OCI-LY7 (cell line): ENCODE results near the gene TMEM31. TPM values are rescaled to one million over a fixed set of nuclear protein-coding genes. Genes with fewer than 3 reads are reported as not detected.
"Not testable (repeated sequence)": the region's sequence is repeated elsewhere in the genome, so short reads cannot be mapped to it uniquely, and the experiment has no call there.

Experiments
- BruUV-seq: library from RNA; stranded (reverse); fragments of 400-500 nt; replicated peaks from 2 replicates; lab custom pipeline; 2021; lab: Mats Ljungman, UMichigan
- CTCF ChIA-PET: fragments of 300-600 bp; sonication (Branson Sonifier 250); formaldehyde crosslinking; loops from one replicate; lab custom pipeline; 2022; ENCODE audit warnings: antibody characterized with exemption; ENCODE audit not compliant: unreplicated experiment; lab: Charles Lee
- POLR2A ChIA-PET: fragments of 300-600 bp; sonication (Branson Sonifier 250); formaldehyde crosslinking; loops from one replicate; lab custom pipeline; 2022; ENCODE audit warnings: antibody characterized with exemption; lab: Charles Lee
- DNase-seq: peaks from one replicate; pipeline ENCODE4 v3.0.0-alpha.2; 2015; ENCODE audit warnings: low spot score
- H2AFZ ChIP-seq: fragments of 200-600 bp; sonication (generic), shearing (Covaris generic); 2 replicates; pipeline ENCODE4 v1.6.1; 2014; ENCODE audit warnings: mild to moderate bottlenecking, antibody characterized with exemption, low read length, moderate library complexity
- H3K27ac ChIP-seq: fragments of 200-600 bp; sonication (generic); 2 replicates; pipeline ENCODE4 v1.5.1; 2014; ENCODE audit warnings: mixed run types, low read depth, mild to moderate bottlenecking, moderate library complexity, low read length, inconsistent platforms; ENCODE audit not compliant: poor library complexity, severe bottlenecking
- H3K36me3 ChIP-seq: fragments of 200-600 bp; sonication (generic); 2 replicates; pipeline ENCODE4 v1.6.1; 2014; ENCODE audit warnings: mild to moderate bottlenecking, antibody characterized with exemption, low read length, moderate library complexity, mixed read lengths; ENCODE audit not compliant: insufficient read depth
- H3K4me1 ChIP-seq: fragments of 200-600 bp; sonication (generic); 2 replicates; pipeline ENCODE4 v1.5.1; 2014; ENCODE audit warnings: mild to moderate bottlenecking, low read length; ENCODE audit not compliant: insufficient read depth, poor library complexity, severe bottlenecking
- H3K4me2 ChIP-seq: fragments of 200-600 bp; sonication (generic); 2 replicates; pipeline ENCODE4 v1.6.1; 2014; ENCODE audit warnings: mild to moderate bottlenecking, low read length
- H3K4me3 ChIP-seq: fragments of 200-600 bp; sonication (generic); 2 replicates; pipeline ENCODE4 v1.5.1; 2014; ENCODE audit warnings: mild to moderate bottlenecking, low read depth, low read length; ENCODE audit not compliant: poor library complexity, severe bottlenecking
- H3K79me2 ChIP-seq: fragments of 200-600 bp; sonication (generic); 2 replicates; pipeline ENCODE4 v1.6.1; 2016; ENCODE audit warnings: low read depth, mild to moderate bottlenecking, low read length, moderate library complexity, mixed read lengths; ENCODE audit not compliant: insufficient read depth
- H3K9me2 ChIP-seq: fragments of 200-600 bp; sonication (generic); 2 replicates; pipeline ENCODE4 v1.6.1; 2016; ENCODE audit warnings: mild to moderate bottlenecking, low read length, mixed read lengths; ENCODE audit not compliant: insufficient read depth
- H3K9me3 ChIP-seq: fragments of 200-600 bp; sonication (generic); 2 replicates; pipeline ENCODE4 v1.6.1; 2014; ENCODE audit warnings: mild to moderate bottlenecking, mixed run types, low read length, mixed read lengths
- H4K20me1 ChIP-seq: fragments of 200-600 bp; sonication (generic); 2 replicates; pipeline ENCODE4 v1.6.1; 2014; ENCODE audit warnings: mild to moderate bottlenecking, antibody characterized with exemption, low read length, moderate library complexity, mixed read lengths; ENCODE audit not compliant: insufficient read depth
- CTCF ChIP-seq: fragments of 200-600 bp; sonication (generic); conservative IDR thresholded peaks from 2 replicates; pipeline ENCODE4 v1.5.1; 2014; ENCODE audit warnings: mild to moderate bottlenecking, antibody characterized with exemption, low read length, moderate library complexity, mixed read lengths
- EZH2phosphoT487 ChIP-seq: fragments of 200-600 bp; sonication (generic); IDR thresholded peaks from 2 replicates; pipeline ENCODE4 v1.6.1; 2018; ENCODE audit warnings: low read depth, borderline replicate concordance, mild to moderate bottlenecking, mixed run types, antibody characterized with exemption, low read length, moderate library complexity, mixed read lengths
- intact Hi-C: fragments of 100-400 bp; cut with micrococcal nuclease; formaldehyde crosslinking; loops from one replicate; pipeline ENCODE4 v1.10.0; 2022; ENCODE audit not compliant: unreplicated experiment
- total RNA-seq, 2 experiments: library from RNA; depleted of rRNA in 1 of 2; stranded (reverse); fragments of >200 nt in 1 of 2; shearing (Covaris generic) in 1 of 2; gene quantifications; 2 replicates each; pipeline ENCODE4 v1.2.3, GENCODE V29; 2014 to 2022

Gene TMEM31
- total RNA-seq, 2 experiments from 2014 or later, result 0.65 TPM; not detected in 1

GRCh38 chrX:103756736-103757135 is 46.0 kb downstream of the TMEM31 start:
- TF ChIP-seq EZH2phosphoT487 (no peak), CTCF (no peak)
- no peaks in the 10 kb centered on the region for H3K4me1 ChIP-seq
- H3K36me3 ChIP-seq, result no peaks in the 10 kb centered on the region
- H3K9me3 ChIP-seq, result no peaks in the 10 kb centered on the region
- no peaks in the 10 kb centered on the region for H3K9me2 ChIP-seq
- H4K20me1 ChIP-seq, result no peaks in the 10 kb centered on the region
- intact Hi-C loops, result no loop called here
- DNase-seq, result no peak
- no peak overlapping the region for H3K4me3 ChIP-seq
- H3K79me2 ChIP-seq, result no peaks in the 10 kb centered on the region
- ChIA-PET POLR2A (no interaction called here), CTCF (no interaction called here)
- no peak overlapping the region for H3K4me2 ChIP-seq
- BruUV-seq, result no TSS peak
- H3K27ac ChIP-seq, result no peak overlapping the region
- H2AFZ ChIP-seq, result no peak overlapping the region

GRCh38 chrX:103758555-103758954 is 47.8 kb downstream of the TMEM31 start:
- CTCF ChIA-PET, result no interaction called here
- BruUV-seq, result no TSS peak
- no peak overlapping the region for H2AFZ ChIP-seq
- no peak overlapping the region for H3K27ac ChIP-seq
- POLR2A ChIA-PET, result no interaction called here
- no peaks in the 10 kb centered on the region for H3K79me2 ChIP-seq
- no peaks in the 10 kb centered on the region for H4K20me1 ChIP-seq
- no peak for TF ChIP-seq CTCF
- no peak overlapping the region for H3K4me2 ChIP-seq
- H3K4me3 ChIP-seq, result no peak overlapping the region
- DNase-seq, result no peak
- H3K36me3 ChIP-seq, result no peaks in the 10 kb centered on the region
- H3K9me3 ChIP-seq, result no peaks in the 10 kb centered on the region
- intact Hi-C loops, result no loop called here
- H3K9me2 ChIP-seq, result no peaks in the 10 kb centered on the region
- no peaks in the 10 kb centered on the region for H3K4me1 ChIP-seq

- H3K4me2 ChIP-seq, H4K20me1 ChIP-seq, DNase-seq, BruUV-seq, H3K4me3 ChIP-seq, POLR2A ChIA-PET, H2AFZ ChIP-seq, intact Hi-C loops, H3K27ac ChIP-seq, H3K4me1 ChIP-seq, CTCF ChIA-PET, H3K9me3 ChIP-seq, H3K79me2 ChIP-seq, H3K36me3 ChIP-seq, H3K9me2 ChIP-seq: not testable (repeated sequence)
These were observed 52.8 kb downstream of the TMEM31 start for GRCh38 chrX:103763541-103763940.

Other genes starting within 250 kb of the TMEM31 start
- 0.10 and 0.50 TPM in 2 replicates for gene RAB40A, start 191.4 kb upstream of the TMEM31 start, total RNA-seq (2014; rRNA removed; shearing (Covaris generic))
- gene RAB40A, start 191.4 kb upstream of the TMEM31 start, total RNA-seq (2022), result 0.38 and 0.66 TPM in 2 replicates
- 4.5 and 15.1 TPM in 2 replicates for gene TCEAL4, start 125.4 kb upstream of the TMEM31 start, total RNA-seq (2014; rRNA removed; shearing (Covaris generic))
- 8.8 and 9.9 TPM in 2 replicates for gene TCEAL4, start 125.4 kb upstream of the TMEM31 start, total RNA-seq (2022)
- 0.19 and 0.33 TPM in 2 replicates for gene TCEAL3, start 102.9 kb upstream of the TMEM31 start, total RNA-seq (2014; rRNA removed; shearing (Covaris generic))
- 4.0 and 5.5 TPM in 2 replicates for gene TCEAL3, start 102.9 kb upstream of the TMEM31 start, total RNA-seq (2022)
- 11.7 and 28.2 TPM in 2 replicates for gene TCEAL1, start 81.9 kb upstream of the TMEM31 start, total RNA-seq (2014; rRNA removed; shearing (Covaris generic))
- gene TCEAL1, start 81.9 kb upstream of the TMEM31 start, total RNA-seq (2022), result 17.4 and 18.1 TPM in 2 replicates
- 165 and 201 TPM in 2 replicates for gene MORF4L2, start 24.2 kb upstream of the TMEM31 start, total RNA-seq (2014; rRNA removed; shearing (Covaris generic))
- 223 and 257 TPM in 2 replicates for gene MORF4L2, start 24.2 kb upstream of the TMEM31 start, total RNA-seq (2022)
- not detected in 2 replicates for gene PLP1, start 65.9 kb downstream of the TMEM31 start, total RNA-seq (2014; rRNA removed; shearing (Covaris generic))
- not detected in 2 replicates for gene PLP1, start 65.9 kb downstream of the TMEM31 start, total RNA-seq (2022)
- gene RAB9B, start 121.3 kb downstream of the TMEM31 start, total RNA-seq (2014; rRNA removed; shearing (Covaris generic)), result 1.3 and 2.2 TPM in 2 replicates
- gene RAB9B, start 121.3 kb downstream of the TMEM31 start, total RNA-seq (2022), result 1.4 TPM in 2 replicates